Left lung (tissue), 10 donors: ENCODE measurements around the gene ZMYND19. TPM values are rescaled to one million over a fixed set of nuclear protein-coding genes. Genes with fewer than 3 reads are reported as not detected.

Experiments used
- ATAC-seq: fragments of 200-7000 bp; cut with Tn5 transposase; one replicate; pipeline ENCODE4 v1.9.1; 2020; ENCODE audit warnings: moderate library complexity
- DNase-seq, 4 donors: peaks; one replicate each; pipeline ENCODE4 v3.0.0-alpha.2; 2013 to 2020
- H3K27ac ChIP-seq, 2 donors: fragments of 200-600 bp; sonication (generic) in 1 of 2; one replicate each; pipeline versions ENCODE4 v1.5.0 to v1.8.0; 2020 to 2021
- H3K27me3 ChIP-seq, 2 donors: fragments of 200-600 bp; sonication (generic) in 1 of 2; one replicate each; pipeline versions ENCODE4 v1.5.0 to v1.8.0; 2020 to 2021
- H3K36me3 ChIP-seq, 2 donors: fragments of 200-600 bp; sonication (generic) in 1 of 2; one replicate each; pipeline versions ENCODE4 v1.5.0 to v1.8.0; 2020 to 2021
- H3K4me1 ChIP-seq, 2 donors: fragments of 200-600 bp; one replicate each; pipeline ENCODE4 v1.8.0; 2021
- H3K4me3 ChIP-seq, 2 donors: fragments of 200-600 bp; sonication (generic) in 1 of 2; one replicate each; pipeline versions ENCODE4 v1.5.0 to v1.8.0; 2020 to 2021; ENCODE audit warnings: mild to moderate bottlenecking in 1 of 2
- H3K9me3 ChIP-seq, 2 donors: fragments of 200-600 bp; sonication (generic) in 1 of 2; one replicate each; pipeline versions ENCODE4 v1.5.0 to v1.8.0; 2020 to 2021
- intact Hi-C, 2 donors: fragments of 100-400 bp; cut with DNase I; formaldehyde crosslinking; loops; one replicate each; pipeline versions ENCODE4 v1.11.2 to v1.14.2; 2022
- polyA plus RNA-seq, 6 donors: library from polyadenylated mRNA; unstranded; fragments of 120-200 nt; gene quantifications; one replicate each; pipeline ENCODE4 v1.2.1, GENCODE V29; 2013; ENCODE audit not compliant: insufficient read length in 6 of 6
- total RNA-seq, 2 donors: library from RNA; stranded (reverse); fragmentation: NEBNext Ultra II Directional; extraction: Animal tissue kit (Norgen Biotek cat#: 25700); gene quantifications; one replicate each; pipeline ENCODE4 v1.2.1, GENCODE V29; 2021
- TF ChIP-seq, protein P1 (sequence below), 2 donors: fragments of 200-600 bp; sonication (generic) in 1 of 2; IDR thresholded peaks; one replicate each; pipeline versions ENCODE4 v1.5.0 to v1.8.0; 2021; ENCODE audit warnings: antibody characterized with exemption in 2 of 2
- donor health status: DM: no; HTN: yes; CAD: no.
- donor health status: DM: no; HTN: no; CAD: no.

Gene ZMYND19
- total and polyA plus RNA-seq, 8 donors: 15.3 to 30.5 (median 21.5) TPM

- TF ChIP-seq, protein P1, sequence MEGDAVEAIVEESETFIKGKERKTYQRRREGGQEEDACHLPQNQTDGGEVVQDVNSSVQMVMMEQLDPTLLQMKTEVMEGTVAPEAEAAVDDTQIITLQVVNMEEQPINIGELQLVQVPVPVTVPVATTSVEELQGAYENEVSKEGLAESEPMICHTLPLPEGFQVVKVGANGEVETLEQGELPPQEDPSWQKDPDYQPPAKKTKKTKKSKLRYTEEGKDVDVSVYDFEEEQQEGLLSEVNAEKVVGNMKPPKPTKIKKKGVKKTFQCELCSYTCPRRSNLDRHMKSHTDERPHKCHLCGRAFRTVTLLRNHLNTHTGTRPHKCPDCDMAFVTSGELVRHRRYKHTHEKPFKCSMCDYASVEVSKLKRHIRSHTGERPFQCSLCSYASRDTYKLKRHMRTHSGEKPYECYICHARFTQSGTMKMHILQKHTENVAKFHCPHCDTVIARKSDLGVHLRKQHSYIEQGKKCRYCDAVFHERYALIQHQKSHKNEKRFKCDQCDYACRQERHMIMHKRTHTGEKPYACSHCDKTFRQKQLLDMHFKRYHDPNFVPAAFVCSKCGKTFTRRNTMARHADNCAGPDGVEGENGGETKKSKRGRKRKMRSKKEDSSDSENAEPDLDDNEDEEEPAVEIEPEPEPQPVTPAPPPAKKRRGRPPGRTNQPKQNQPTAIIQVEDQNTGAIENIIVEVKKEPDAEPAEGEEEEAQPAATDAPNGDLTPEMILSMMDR (IDR thresholded peaks at IDR 0.05): no peak
- Histone ChIP-seq H3K4me3 (no peak overlapping the region), H3K27me3 (no peaks in the 10 kb centered on the region), H3K9me3 (no peaks in the 10 kb centered on the region), H3K36me3 (peaks cover 0 to 39% of the 10 kb centered on the region in 2 donors), H3K27ac (peak overlapping the region in 1 of 2 donors; percentile 81), H3K4me1 (peaks cover 26 to 73% of the 10 kb centered on the region in 2 donors)
- DNase-seq (peak in 1 of 4 donors; percentile 72), ATAC-seq (no peak)
- intact Hi-C loops: no loop called here
These were observed 23.6 kb upstream of the ZMYND19 start for GRCh38 chr9:137613738-137614523.

- H3K9me3 ChIP-seq: no peaks in the 10 kb centered on the region
- no peaks in the 10 kb centered on the region for H3K27me3 ChIP-seq
- intact Hi-C loops: no loop called here
- DNase-seq: peak in 1 of 4 donors; percentile 44
- H3K4me1 ChIP-seq: peaks cover 26 to 80% of the 10 kb centered on the region in 2 donors
- ATAC-seq: no peak
- peaks cover 0 to 39% of the 10 kb centered on the region in 2 donors for H3K36me3 ChIP-seq
- H3K4me3 ChIP-seq: no peak overlapping the region
- H3K27ac ChIP-seq: peak overlapping the region; percentile 81 to 82
- TF ChIP-seq, protein P1 (IDR thresholded peaks at IDR 0.05): no peak
These were observed 22.9 kb upstream of the ZMYND19 start for GRCh38 chr9:137613259-137613658.

- Histone ChIP-seq H3K4me3 (no peak overlapping the region), H3K27me3 (no peaks in the 10 kb centered on the region), H3K27ac (peak overlapping the region; percentile 81 to 82), H3K4me1 (peaks cover 25 to 82% of the 10 kb centered on the region in 2 donors), H3K9me3 (no peaks in the 10 kb centered on the region), H3K36me3 (peaks cover 0 to 39% of the 10 kb centered on the region in 2 donors)
- TF ChIP-seq, protein P1 (IDR thresholded peaks at IDR 0.05): no peak
- intact Hi-C loops: no loop called here
- ATAC-seq (no peak), DNase-seq (no peak)
These were observed 22.4 kb upstream of the ZMYND19 start for GRCh38 chr9:137612741-137613142.

- DNase-seq (peak in 3 of 4 donors; percentile 70 to 93 (median 89)), ATAC-seq (peak; percentile 91)
- intact Hi-C loops: no loop called here
- Histone ChIP-seq H3K4me1 (peaks cover 29 to 82% of the 10 kb centered on the region in 2 donors), H3K36me3 (peaks cover 0 to 39% of the 10 kb centered on the region in 2 donors), H3K27me3 (no peaks in the 10 kb centered on the region), H3K4me3 (peak overlapping the region in 1 of 2 donors; percentile 11), H3K9me3 (no peaks in the 10 kb centered on the region), H3K27ac (peak overlapping the region; percentile 81 to 82)
- TF ChIP-seq, protein P1 (IDR thresholded peaks at IDR 0.05): no peak
These were observed 21.6 kb upstream of the ZMYND19 start for GRCh38 chr9:137611623-137612609.
